Nephron (organoid): Measurements from ENCODE around the gene MOB3B.

Source experiments
- H3K27ac Mint-ChIP-seq, 3 experiments: 2 replicates each; pipeline ENCODE4 v1.8.0; 2020; ENCODE audit warnings: mixed read lengths in 3 of 3, mild to moderate bottlenecking in 2 of 3, moderate library complexity in 1 of 3
- H3K27me3 Mint-ChIP-seq: 2 replicates; pipeline ENCODE4 v1.8.0; 2021; ENCODE audit warnings: low read depth, mild to moderate bottlenecking, moderate library complexity, mixed read lengths
- H3K36me3 Mint-ChIP-seq: 2 replicates; pipeline ENCODE4 v1.8.0; 2020; ENCODE audit warnings: low read depth, mixed read lengths
- H3K4me1 Mint-ChIP-seq: 2 replicates; pipeline ENCODE4 v1.8.0; 2020; ENCODE audit warnings: mixed read lengths
- H3K4me3 Mint-ChIP-seq, 3 experiments: 2 replicates each; pipeline ENCODE4 v1.8.0; 2020; ENCODE audit warnings: mild to moderate bottlenecking in 3 of 3, mixed read lengths in 3 of 3, moderate library complexity in 2 of 3
- H3K9me3 Mint-ChIP-seq: 2 replicates; pipeline ENCODE4 v1.8.0; 2020; ENCODE audit warnings: mixed read lengths
- TF ChIP-seq, protein P1 (sequence below), 3 experiments: fragments of 200-600 bp; sonication (generic); IDR thresholded peaks; one replicate each; pipeline ENCODE4 v1.5.0; 2021; ENCODE audit warnings: antibody characterized with exemption in 3 of 3; ENCODE audit not compliant: unreplicated experiment in 3 of 3

Gene MOB3B

DNA sequence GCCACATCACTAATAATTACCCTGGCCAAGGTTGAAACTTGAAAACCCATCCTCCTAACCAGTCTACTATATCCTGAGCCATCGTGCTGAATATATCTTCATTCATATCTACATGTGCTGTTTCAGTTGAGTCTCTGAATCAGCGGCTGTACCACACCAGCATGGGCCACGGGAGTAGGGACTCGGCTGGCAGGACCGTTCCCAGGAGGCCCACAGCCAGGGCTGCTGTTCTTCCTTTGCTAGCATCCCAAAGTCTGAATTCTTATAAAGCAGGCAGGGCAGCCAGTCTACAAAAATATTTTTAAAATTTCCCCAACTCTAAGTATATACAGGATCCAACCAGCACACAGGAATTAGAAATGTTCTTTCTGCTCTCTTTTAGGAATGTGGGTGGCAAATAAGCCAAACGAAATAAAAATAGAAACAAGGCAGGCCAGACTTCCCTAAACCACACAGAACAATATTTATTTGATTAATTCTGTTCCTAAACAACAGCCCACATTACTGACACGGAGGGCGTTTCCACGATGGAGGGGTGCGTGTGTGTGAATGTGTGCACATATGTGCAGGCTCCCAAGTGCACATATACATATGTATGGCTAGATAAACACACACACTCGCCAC, 189.8 kb downstream of the MOB3B start:
- H3K9me3 Mint-ChIP-seq = no peaks in the 10 kb centered on the region
- peak overlapping the region; percentile 86 to 97 (median 90) for H3K27ac Mint-ChIP-seq
- peaks cover 56% of the 10 kb centered on the region for H3K4me1 Mint-ChIP-seq
- no peaks in the 10 kb centered on the region for H3K27me3 Mint-ChIP-seq
- TF ChIP-seq, protein P1, sequence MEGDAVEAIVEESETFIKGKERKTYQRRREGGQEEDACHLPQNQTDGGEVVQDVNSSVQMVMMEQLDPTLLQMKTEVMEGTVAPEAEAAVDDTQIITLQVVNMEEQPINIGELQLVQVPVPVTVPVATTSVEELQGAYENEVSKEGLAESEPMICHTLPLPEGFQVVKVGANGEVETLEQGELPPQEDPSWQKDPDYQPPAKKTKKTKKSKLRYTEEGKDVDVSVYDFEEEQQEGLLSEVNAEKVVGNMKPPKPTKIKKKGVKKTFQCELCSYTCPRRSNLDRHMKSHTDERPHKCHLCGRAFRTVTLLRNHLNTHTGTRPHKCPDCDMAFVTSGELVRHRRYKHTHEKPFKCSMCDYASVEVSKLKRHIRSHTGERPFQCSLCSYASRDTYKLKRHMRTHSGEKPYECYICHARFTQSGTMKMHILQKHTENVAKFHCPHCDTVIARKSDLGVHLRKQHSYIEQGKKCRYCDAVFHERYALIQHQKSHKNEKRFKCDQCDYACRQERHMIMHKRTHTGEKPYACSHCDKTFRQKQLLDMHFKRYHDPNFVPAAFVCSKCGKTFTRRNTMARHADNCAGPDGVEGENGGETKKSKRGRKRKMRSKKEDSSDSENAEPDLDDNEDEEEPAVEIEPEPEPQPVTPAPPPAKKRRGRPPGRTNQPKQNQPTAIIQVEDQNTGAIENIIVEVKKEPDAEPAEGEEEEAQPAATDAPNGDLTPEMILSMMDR (IDR thresholded peaks at IDR 0.05; ENCODE audit: unreplicated experiment in 3 of 3) = no peak
- peak overlapping the region in 2 of 3 experiments; percentile 6 to 24 for H3K4me3 Mint-ChIP-seq
- H3K36me3 Mint-ChIP-seq = peaks cover 7% of the 10 kb centered on the region

DNA sequence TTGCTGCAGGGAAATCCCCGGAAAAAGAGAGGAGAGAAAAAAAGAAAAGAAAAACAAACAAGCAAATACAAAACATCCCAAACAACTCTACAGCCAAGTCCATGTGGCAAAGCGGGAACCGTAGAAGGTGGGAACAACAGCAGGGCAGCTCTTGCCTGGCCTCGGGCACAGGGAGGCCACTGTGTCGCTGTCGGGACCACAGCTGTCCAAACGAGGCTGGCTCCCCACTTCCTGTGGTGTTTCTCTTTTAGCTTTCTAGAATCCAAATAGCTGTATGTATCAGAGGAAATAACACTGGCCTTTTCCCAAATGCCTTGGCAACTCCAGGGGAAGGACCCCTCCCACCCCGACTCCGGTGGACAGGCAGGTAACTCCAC, 191.1 kb downstream of the MOB3B start:
- peaks cover 59% of the 10 kb centered on the region for H3K4me1 Mint-ChIP-seq
- peak overlapping the region; percentile 73 to 97 (median 90) for H3K27ac Mint-ChIP-seq
- peaks cover 4% of the 10 kb centered on the region for H3K36me3 Mint-ChIP-seq
- H3K4me3 Mint-ChIP-seq = peak overlapping the region in 1 of 3 experiments; percentile 40
- H3K27me3 Mint-ChIP-seq = no peaks in the 10 kb centered on the region
- no peaks in the 10 kb centered on the region for H3K9me3 Mint-ChIP-seq
- TF ChIP-seq, protein P1 (IDR thresholded peaks at IDR 0.05; ENCODE audit: unreplicated experiment in 3 of 3) = no peak

GRCh38 chr9:27337833-27338526, 191.6 kb downstream of the MOB3B start:
- TF ChIP-seq, protein P1 (IDR thresholded peaks at IDR 0.05; ENCODE audit: unreplicated experiment in 3 of 3) = no peak
- H3K9me3 Mint-ChIP-seq = no peaks in the 10 kb centered on the region
- peaks cover 3% of the 10 kb centered on the region for H3K36me3 Mint-ChIP-seq
- H3K27ac Mint-ChIP-seq = peak overlapping the region; percentile 73 to 97 (median 90)
- peak overlapping the region in 1 of 3 experiments; percentile 40 for H3K4me3 Mint-ChIP-seq
- H3K4me1 Mint-ChIP-seq = peaks cover 62% of the 10 kb centered on the region
- H3K27me3 Mint-ChIP-seq = no peaks in the 10 kb centered on the region

- Mint-ChIP-seq H3K4me1 (peaks cover 62% of the 10 kb centered on the region), H3K27me3 (no peaks in the 10 kb centered on the region), H3K36me3 (peaks cover 3% of the 10 kb centered on the region), H3K27ac (peak overlapping the region; percentile 16 to 97 (median 90)), H3K9me3 (no peaks in the 10 kb centered on the region), H3K4me3 (no peak overlapping the region)
- TF ChIP-seq, protein P1 (IDR thresholded peaks at IDR 0.05; ENCODE audit: unreplicated experiment in 3 of 3) = no peak
Measured at GRCh38 chr9:27337236-27337635, 192.4 kb downstream of the MOB3B start.

- Mint-ChIP-seq H3K4me1 (peaks cover 62% of the 10 kb centered on the region), H3K9me3 (no peaks in the 10 kb centered on the region), H3K27me3 (no peaks in the 10 kb centered on the region), H3K4me3 (no peak overlapping the region), H3K36me3 (peaks cover 3% of the 10 kb centered on the region), H3K27ac (peak overlapping the region in 2 of 3 experiments; percentile 79 to 97)
- TF ChIP-seq, protein P1 (IDR thresholded peaks at IDR 0.05; ENCODE audit: unreplicated experiment in 3 of 3) = no peak
Measured at GRCh38 chr9:27336829-27337228, 192.8 kb downstream of the MOB3B start.
